HG03521 (cell line): ENCODE data around the gene PRRG4.
"Not testable (repeated sequence)": the region's sequence is repeated elsewhere in the genome, so short reads cannot be mapped to it uniquely, and the experiment has no call there.

ENCODE experiments used
- ATAC-seq: cut with Tn5 transposase; IDR thresholded peaks from one replicate; pipeline ENCODE4 v1.9.1; 2021; ENCODE audit warnings: mild to moderate bottlenecking, moderate library complexity; ENCODE audit not compliant: unreplicated experiment

The PRRG4 gene

DNA sequence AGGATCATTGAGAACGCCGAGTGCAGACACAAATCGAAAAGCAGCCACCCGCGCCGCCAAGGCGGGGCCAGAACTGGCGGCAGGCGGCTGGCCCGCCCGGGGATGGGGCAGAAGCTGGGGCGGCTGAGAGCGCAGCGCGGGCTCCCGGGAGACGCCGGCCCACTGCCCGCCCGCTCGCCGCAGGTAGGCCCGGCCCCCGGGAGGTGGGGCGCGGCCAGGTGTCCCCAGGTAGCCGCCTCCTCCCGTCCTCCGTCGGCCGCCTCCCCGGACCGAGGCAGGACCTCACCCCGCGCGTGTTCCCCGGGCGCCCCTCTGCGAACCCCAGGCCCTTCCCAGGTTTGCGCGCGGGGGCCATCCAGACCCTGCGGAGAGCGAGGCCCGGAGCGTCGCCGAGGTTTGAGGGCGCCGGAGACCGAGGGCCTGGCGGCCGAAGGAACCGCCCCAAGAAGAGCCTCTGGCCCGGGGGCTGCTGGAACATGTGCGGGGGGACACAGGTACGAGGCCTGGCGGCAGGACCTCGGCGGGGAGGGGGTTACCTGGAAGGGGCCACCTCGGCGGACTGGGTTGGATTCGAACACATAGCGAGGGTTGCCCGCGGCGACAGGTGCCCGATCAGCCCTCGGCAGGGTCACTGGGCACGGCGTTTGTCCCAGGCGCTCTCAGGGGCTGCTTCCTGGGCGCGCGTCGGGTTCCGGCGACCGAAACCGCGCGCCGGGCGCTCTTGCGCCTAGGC is at the start of gene PRRG4:
Gene PRRG4 (plus strand): TSS at position 248 of the 733 bp plus-strand sequence. CDS start 603 bp downstream, outside the sequence.
- peak; percentile 81 for ATAC-seq

- not testable (repeated sequence) for ATAC-seq
Measured at GRCh38 chr11:32780839-32781238, 48.9 kb upstream of the PRRG4 start.

GRCh38 chr11:32781721-32782120 is 48.0 kb upstream of the PRRG4 start:
- ATAC-seq: no peak

DNA sequence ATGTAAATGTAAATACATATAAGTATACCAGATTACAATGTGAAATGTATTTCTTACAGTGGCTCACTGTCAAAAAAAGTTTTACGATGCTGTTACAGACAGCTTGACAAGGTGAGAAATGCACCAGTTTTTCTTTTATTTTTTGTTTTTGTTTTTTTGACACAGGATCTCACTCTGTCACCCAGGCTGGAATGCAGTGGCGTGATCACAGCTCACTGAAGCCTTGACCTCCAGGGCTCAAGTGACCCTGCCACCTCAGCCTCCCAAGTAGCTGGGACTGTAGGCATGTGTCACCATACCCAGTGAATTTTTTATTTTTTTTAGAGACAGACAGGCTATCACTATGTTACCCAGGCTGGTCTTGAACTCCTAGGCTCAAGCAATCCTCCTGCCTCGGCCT is 44.5 kb upstream of the PRRG4 start:
- no peak for ATAC-seq

DNA sequence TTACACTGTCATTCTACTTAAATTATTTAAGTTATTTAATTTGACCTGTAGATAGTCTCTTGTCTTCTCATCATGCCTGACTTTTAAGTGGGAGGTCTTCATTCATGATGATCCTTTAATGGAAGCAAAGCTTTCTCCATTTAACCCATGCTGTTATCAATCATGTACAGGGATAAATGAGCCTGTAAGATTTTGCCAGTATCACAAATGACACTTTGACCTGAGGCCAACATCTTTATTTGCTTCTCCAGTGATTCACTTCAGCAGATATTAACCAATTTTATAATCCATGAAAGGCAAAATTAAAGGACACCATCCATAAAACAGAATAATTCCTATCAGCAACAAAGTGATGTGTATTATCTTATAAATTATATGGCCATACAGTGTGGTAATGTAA is 42.9 kb upstream of the PRRG4 start:
- ATAC-seq: no peak

DNA sequence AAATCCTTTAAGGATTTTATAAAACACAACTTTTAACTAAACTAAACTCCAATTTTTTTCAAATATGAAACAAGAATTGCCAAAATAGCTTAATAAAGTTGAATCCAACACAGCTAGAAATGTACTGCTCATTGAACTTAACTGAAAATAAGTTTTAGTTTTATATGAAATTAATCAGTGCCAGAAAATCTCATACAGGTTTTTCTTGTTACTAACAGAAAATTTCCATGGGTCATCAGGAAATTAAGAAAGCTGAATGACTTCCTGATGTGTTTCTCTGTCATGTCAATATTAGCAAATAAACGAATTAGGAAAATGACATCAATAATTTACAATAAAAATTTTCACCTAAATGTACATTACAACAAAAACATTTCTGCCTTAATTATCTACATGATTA is 38.8 kb upstream of the PRRG4 start:
- no peak for ATAC-seq

DNA sequence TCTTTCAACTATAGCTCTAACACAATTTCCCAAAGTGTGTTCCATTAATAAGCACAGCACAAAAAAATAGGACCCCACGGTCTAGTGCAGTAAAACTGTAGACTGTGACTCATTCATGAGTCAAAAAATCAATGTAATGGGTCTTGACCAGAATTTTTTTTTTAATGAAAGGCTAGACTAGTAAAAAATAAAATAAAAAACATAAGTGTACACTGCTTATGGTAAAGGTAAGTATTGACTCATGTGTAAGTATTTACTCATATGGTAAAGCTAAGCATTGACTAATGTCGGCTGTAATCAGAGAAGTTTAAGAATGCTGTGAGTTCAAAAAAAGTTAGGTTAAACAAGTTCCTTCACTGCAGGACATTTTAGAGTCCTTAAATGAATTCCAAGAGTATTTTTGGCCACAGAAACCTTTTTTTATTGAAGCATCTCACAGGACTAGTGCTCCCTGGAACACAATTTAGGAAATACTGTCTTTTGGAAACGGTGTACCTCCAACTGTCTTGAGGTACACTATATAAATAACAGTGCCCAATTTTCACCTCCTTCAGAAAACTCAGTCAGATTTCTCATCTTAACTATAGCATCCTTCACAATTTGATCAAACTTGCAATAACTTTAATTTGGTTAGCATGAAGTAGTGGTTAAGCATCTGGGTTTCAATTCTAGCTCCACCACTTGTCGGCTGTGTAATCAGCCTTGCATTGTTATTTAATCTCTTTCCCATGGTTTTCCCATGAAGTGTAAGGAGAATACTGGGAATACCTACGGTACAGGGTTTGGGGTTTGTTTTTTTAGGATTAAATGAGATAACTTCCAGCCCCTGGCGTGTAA is 37.4 kb upstream of the PRRG4 start:
- ATAC-seq: no peak

- ATAC-seq: no peak
Measured at GRCh38 chr11:32792948-32793475, 36.7 kb upstream of the PRRG4 start.

GRCh38 chr11:32794439-32794838 is 35.3 kb upstream of the PRRG4 start, which contains the start of gene CCDC73:
Gene CCDC73 (minus strand): TSS chr11:32794662. CDS start chr11:32760243, 34,419 bp downstream.
- no peak for ATAC-seq

GRCh38 chr11:32796425-32796824 is 33.3 kb upstream of the PRRG4 start:
- ATAC-seq: no peak

DNA sequence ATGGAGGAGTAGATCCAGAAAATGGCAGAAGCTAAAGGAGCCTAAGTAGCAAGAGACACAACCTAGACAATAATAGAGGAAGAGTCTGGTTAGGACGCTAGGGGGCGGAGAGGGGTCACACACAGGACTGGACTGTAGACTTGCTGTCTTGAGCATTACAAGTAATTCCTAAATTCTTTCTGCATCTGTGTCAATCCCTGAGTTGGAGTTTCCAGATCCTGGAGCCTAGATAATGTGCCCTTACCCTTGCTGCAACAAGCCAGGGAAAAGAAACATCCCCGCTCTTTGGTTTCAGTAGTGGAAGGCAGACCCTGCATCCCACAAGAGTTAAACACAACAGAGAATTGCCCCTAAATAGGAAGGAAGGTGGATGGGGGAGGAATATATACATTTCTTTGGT is 20.4 kb upstream of the PRRG4 start:
- ATAC-seq: peak; percentile 96

GRCh38 chr11:32817181-32817851 is 12.4 kb upstream of the PRRG4 start:
- no peak for ATAC-seq

DNA sequence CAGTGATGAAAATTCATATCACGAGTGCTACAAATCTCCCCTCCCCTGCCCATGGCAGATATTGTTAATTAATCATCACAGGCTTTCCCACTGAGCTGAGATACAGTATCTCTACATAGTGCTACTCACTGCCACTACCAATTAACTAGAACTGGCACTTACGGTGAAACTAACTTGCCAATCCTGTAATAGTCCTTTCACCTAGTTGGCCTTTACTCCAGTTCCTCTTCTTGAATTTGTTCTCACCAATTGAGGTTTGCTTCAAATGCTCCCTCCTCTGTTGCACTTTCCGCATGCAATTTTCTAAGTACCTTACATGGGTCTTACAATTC is 11.9 kb upstream of the PRRG4 start:
- no peak for ATAC-seq

DNA sequence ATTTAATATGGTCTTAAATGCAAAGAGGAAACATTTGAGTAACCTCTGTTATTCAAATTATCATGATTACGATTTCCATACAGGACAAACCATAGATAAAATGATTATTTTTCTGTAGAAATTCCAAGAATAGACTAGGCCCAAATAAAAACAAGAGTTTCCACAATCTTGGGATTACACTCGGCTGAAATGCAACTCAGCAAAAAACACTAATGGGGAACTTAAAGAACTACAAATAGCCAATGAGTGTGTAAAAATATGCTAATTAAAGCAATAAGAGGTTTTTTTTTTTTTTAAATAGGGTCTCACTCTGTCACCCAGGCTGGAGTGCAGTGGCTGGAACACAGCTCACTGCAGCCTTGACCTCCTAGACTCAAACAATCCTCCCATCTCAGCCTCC is 10.5 kb upstream of the PRRG4 start:
- ATAC-seq: no peak

GRCh38 chr11:32820497-32820896 is 9.2 kb upstream of the PRRG4 start:
- no peak for ATAC-seq

DNA sequence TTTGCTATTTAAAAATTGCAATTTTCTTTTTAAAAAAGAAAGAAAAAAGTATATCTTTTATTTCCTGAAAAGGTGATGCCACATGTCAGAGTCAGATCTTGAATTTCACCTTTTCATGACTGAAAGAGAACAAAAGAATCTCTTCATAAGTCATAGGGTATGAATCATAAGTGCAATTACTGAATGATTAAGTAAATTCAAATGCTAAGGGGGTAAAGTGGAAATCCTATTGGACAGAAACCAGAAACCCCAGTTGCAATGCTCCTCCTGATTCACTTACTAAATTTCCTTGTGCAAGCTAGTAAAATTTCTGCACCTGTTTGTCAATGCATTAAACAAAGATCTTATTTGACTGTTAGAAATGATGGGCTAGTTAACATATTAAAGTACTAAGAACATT is 8.2 kb upstream of the PRRG4 start:
- ATAC-seq: no peak

- no peak for ATAC-seq
Measured at GRCh38 chr11:32821917-32822560, 7.7 kb upstream of the PRRG4 start.

DNA sequence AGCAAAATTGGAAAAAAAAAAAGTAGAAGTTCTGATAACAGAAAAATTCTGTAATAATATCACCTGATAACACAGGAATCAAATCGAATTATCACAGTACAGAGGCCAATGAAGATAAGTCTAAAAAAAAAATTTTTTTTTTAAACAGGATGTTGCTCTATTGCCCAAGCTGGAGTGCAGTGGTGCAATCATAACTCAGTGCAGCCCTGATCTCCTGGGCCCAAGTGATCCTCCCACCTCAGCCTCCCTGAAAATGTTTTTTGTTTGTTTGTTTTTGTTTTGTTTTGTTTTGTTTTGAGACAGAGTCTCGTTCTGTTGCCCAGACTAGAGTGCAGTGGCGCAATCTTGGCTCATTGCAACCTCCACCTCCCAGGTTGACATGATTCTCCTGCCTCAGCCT is 6.1 kb upstream of the PRRG4 start:
- not testable (repeated sequence) for ATAC-seq

DNA sequence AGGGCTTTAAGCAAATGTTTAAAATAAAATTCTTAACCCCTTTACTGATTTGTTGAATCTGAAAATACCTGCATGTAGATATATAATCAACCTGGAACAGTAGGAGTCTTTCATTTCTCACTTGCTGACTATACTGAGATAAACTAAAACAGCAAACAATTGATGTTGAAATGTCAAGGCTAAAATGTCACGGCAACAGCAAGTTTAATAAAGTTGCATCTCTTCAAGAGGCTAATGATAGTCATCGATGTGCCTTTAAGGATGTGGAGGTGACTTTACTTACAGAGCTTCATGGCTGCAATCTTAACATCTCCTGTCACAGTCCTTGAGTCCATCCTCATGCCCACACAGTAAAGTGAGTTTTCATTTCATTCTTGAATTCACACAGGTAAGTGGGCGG is 3.6 kb upstream of the PRRG4 start:
- ATAC-seq: no peak

DNA sequence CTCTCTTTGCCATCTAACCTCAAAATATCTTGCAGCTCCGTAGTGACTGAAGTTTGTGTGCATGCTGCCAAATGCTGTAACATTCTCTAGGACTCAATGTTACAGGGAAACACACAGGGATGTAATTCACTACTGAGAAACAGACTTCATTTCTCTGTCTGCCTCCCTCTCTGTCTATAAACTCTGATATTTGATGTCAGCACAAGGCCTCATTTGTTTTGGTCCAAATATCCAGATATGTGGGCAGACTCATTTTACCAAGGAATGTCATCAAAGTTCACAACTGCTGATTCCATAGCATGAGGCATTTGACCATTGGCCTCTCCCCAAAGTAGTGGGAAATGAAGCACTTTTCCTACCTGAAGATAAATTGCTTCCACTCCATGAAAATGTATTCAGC is 2.5 kb upstream of the PRRG4 start:
- no peak for ATAC-seq

DNA sequence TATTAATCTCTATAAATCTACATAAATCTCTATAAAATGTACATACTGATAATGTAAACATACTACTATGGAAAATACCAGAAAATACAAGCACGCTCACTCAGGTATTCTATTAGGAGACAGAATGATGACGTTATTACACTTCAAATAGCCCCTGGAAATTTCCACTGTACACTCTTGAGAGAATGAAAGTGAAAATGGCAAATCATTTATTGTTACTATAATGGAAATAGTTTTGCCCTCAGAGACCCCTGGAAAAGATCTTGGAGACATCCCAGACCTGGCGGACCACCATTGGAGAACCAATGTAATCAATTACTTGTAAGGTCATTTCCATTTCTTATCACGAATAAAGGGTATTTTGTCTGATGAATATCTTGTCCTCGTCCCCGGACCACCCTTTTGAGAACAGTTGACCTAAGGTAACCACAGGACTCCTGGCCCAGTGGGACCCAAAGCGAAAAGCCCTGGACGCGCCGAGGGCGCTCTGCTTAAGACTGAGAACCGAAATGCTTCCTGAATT is 509 bp upstream of the PRRG4 start:
- no peak for ATAC-seq
